Activated CD4-positive, alpha-beta T cell treated with anti-CD3 and anti-CD28 coated beads for 36 hours (primary cell): ENCODE data around the gene KTN1. TPM values are rescaled to one million over a fixed set of nuclear protein-coding genes. Genes with fewer than 3 reads are reported as not detected.

Experiments used
- ATAC-seq: fragments of 200-7000 bp; cut with Tn5 transposase; one replicate; pipeline ENCODE4 v1.10.0; 2021; ENCODE audit warnings: mild to moderate bottlenecking, moderate library complexity
- CTCF ChIA-PET: fragments of 350-600 bp; sonication (Branson Sonifier 250); formaldehyde crosslinking; loops from one replicate; lab custom pipeline; 2021; ENCODE audit warnings: antibody characterized with exemption; lab: Charles Lee
- POLR2A ChIA-PET: fragments of 350-600 bp; sonication (Branson Sonifier 250); formaldehyde crosslinking; loops from one replicate; lab custom pipeline; 2021; ENCODE audit warnings: antibody characterized with exemption, inconsistent platforms; lab: Charles Lee
- DNase-seq: peaks from one replicate; pipeline ENCODE4 v3.0.0-alpha.2; 2020
- H3K27ac Mint-ChIP-seq: one replicate; pipeline ENCODE4 v1.8.0; 2021; ENCODE audit warnings: mixed read lengths
- H3K27me3 Mint-ChIP-seq: one replicate; pipeline ENCODE4 v1.8.0; 2021; ENCODE audit warnings: mixed read lengths
- H3K36me3 Mint-ChIP-seq: one replicate; pipeline ENCODE4 v1.8.0; 2021; ENCODE audit warnings: low read depth, mixed read lengths
- H3K4me1 Mint-ChIP-seq: one replicate; pipeline ENCODE4 v1.8.0; 2021; ENCODE audit warnings: mixed read lengths
- H3K4me3 Mint-ChIP-seq: one replicate; pipeline ENCODE4 v1.8.0; 2021; ENCODE audit warnings: mild to moderate bottlenecking, moderate library complexity, mixed read lengths
- H3K9me3 Mint-ChIP-seq: one replicate; pipeline ENCODE4 v1.8.0; 2021; ENCODE audit warnings: low read depth, mixed read lengths
- intact Hi-C, 2 experiments: fragments of 100-400 bp; cut with DNase I in 1 of 2; cut with micrococcal nuclease in 1 of 2; formaldehyde crosslinking; loops; one replicate each; pipeline versions ENCODE4 v1.14.2 to v1.15.1; 2022 to 2024; cut with DNase I, micrococcal nuclease
- total RNA-seq, 2 experiments: library from RNA; stranded (reverse); gene quantifications; one replicate each; pipeline ENCODE4 v1.2.3, GENCODE V29; 2021

KTN1 gene
- total RNA-seq, 2 experiments from 2014 or later: 117 to 138 TPM

GRCh38 chr14:55614304-55614703 lies 34.3 kb downstream of the KTN1 start:
- ATAC-seq (no peak), DNase-seq (no peak)
- Mint-ChIP-seq H3K27me3 (no peaks in the 10 kb centered on the region), H3K27ac (peak overlapping the region; percentile 20), H3K4me1 (peaks cover 11% of the 10 kb centered on the region), H3K36me3 (peaks cover 58% of the 10 kb centered on the region), H3K9me3 (no peaks in the 10 kb centered on the region), H3K4me3 (no peak overlapping the region)
- CTCF ChIA-PET: interaction anchor here (0.7 to 0.9 kb wide), 2 partner anchors 344 to 1117 kb away, joined by 3 read pairs; partner anchors contain the start of gene FBXO34
- POLR2A ChIA-PET: no interaction called here
- intact Hi-C loops: no loop called here

GRCh38 chr14:55620277-55620676 lies 40.3 kb downstream of the KTN1 start:
- H3K9me3 Mint-ChIP-seq: peaks cover 2% of the 10 kb centered on the region
- peaks cover 2% of the 10 kb centered on the region for H3K4me1 Mint-ChIP-seq
- POLR2A ChIA-PET: no interaction called here
- H3K27me3 Mint-ChIP-seq: no peaks in the 10 kb centered on the region
- peaks cover 70% of the 10 kb centered on the region for H3K36me3 Mint-ChIP-seq
- H3K4me3 Mint-ChIP-seq: no peak overlapping the region
- DNase-seq: no peak
- no peak overlapping the region for H3K27ac Mint-ChIP-seq
- intact Hi-C loops: no loop called here
- CTCF ChIA-PET: no interaction called here
- no peak for ATAC-seq

GRCh38 chr14:55620981-55621380 lies 41.0 kb downstream of the KTN1 start:
- POLR2A ChIA-PET: no interaction called here
- DNase-seq (no peak), ATAC-seq (no peak)
- H3K27me3 Mint-ChIP-seq: no peaks in the 10 kb centered on the region
- peaks cover 2% of the 10 kb centered on the region for H3K9me3 Mint-ChIP-seq
- intact Hi-C loops: no loop called here
- CTCF ChIA-PET: interaction anchor here (0.7 kb wide), 1 partner anchor 34 kb away, joined by 3 read pairs; no protein-coding TSS in a partner anchor
- H3K4me1 Mint-ChIP-seq: peaks cover 2% of the 10 kb centered on the region
- H3K27ac Mint-ChIP-seq: no peak overlapping the region
- H3K36me3 Mint-ChIP-seq: peaks cover 66% of the 10 kb centered on the region
- no peak overlapping the region for H3K4me3 Mint-ChIP-seq

GRCh38 chr14:55621391-55621790 lies 41.4 kb downstream of the KTN1 start:
- Mint-ChIP-seq H3K27ac (no peak overlapping the region), H3K4me1 (peaks cover 4% of the 10 kb centered on the region), H3K9me3 (peaks cover 2% of the 10 kb centered on the region), H3K36me3 (peaks cover 64% of the 10 kb centered on the region), H3K27me3 (no peaks in the 10 kb centered on the region), H3K4me3 (no peak overlapping the region)
- ATAC-seq (no peak), DNase-seq (no peak)
- ChIA-PET CTCF (interaction anchor here (0.7 kb wide), 1 partner anchor 35 kb away, joined by 3 read pairs; no protein-coding TSS in a partner anchor), POLR2A (interaction anchor here (0.6 kb wide), 1 partner anchor 34 kb away, joined by 3 read pairs; no protein-coding TSS in a partner anchor)
- intact Hi-C loops: no loop called here

GRCh38 chr14:55624913-55625312 lies 44.9 kb downstream of the KTN1 start:
- no peak overlapping the region for H3K27ac Mint-ChIP-seq
- intact Hi-C loops: no loop called here
- H3K4me1 Mint-ChIP-seq: peaks cover 6% of the 10 kb centered on the region
- CTCF ChIA-PET: interaction anchor here (0.6 to 1.3 kb wide), 3 partner anchors 12 to 115 kb away, joined by 3 to 5 read pairs (median 3); no protein-coding TSS in a partner anchor
- peaks cover 56% of the 10 kb centered on the region for H3K36me3 Mint-ChIP-seq
- H3K27me3 Mint-ChIP-seq: no peaks in the 10 kb centered on the region
- POLR2A ChIA-PET: no interaction called here
- no peak overlapping the region for H3K4me3 Mint-ChIP-seq
- ATAC-seq: no peak
- DNase-seq: no peak
- peaks cover 2% of the 10 kb centered on the region for H3K9me3 Mint-ChIP-seq

- H3K27ac Mint-ChIP-seq: no peak overlapping the region
- CTCF ChIA-PET: interaction anchor here (0.6 to 1.3 kb wide), 4 partner anchors 8 to 116 kb away, joined by 3 to 5 read pairs (median 4); no protein-coding TSS in a partner anchor
- no peak for DNase-seq
- H3K27me3 Mint-ChIP-seq: no peaks in the 10 kb centered on the region
- H3K4me1 Mint-ChIP-seq: peaks cover 6% of the 10 kb centered on the region
- intact Hi-C loops: no loop called here
- H3K9me3 Mint-ChIP-seq: peaks cover 2% of the 10 kb centered on the region
- H3K36me3 Mint-ChIP-seq: peaks cover 55% of the 10 kb centered on the region
- POLR2A ChIA-PET: no interaction called here
- no peak for ATAC-seq
- no peak overlapping the region for H3K4me3 Mint-ChIP-seq
These were observed 45.5 kb downstream of the KTN1 start for GRCh38 chr14:55625481-55625880.

- peaks cover 52% of the 10 kb centered on the region for H3K36me3 Mint-ChIP-seq
- H3K27me3 Mint-ChIP-seq: no peaks in the 10 kb centered on the region
- POLR2A ChIA-PET: no interaction called here
- H3K4me3 Mint-ChIP-seq: no peak overlapping the region
- peaks cover 6% of the 10 kb centered on the region for H3K4me1 Mint-ChIP-seq
- DNase-seq (no peak), ATAC-seq (no peak)
- intact Hi-C loops: no loop called here
- no peak overlapping the region for H3K27ac Mint-ChIP-seq
- peaks cover 2% of the 10 kb centered on the region for H3K9me3 Mint-ChIP-seq
- CTCF ChIA-PET: interaction anchor here (1.1 kb wide), 1 partner anchor 9 kb away, joined by 4 read pairs; no protein-coding TSS in a partner anchor
These were observed 46.1 kb downstream of the KTN1 start for GRCh38 chr14:55626131-55626530.

GRCh38 chr14:55628426-55628825 lies 48.4 kb downstream of the KTN1 start:
- POLR2A ChIA-PET: no interaction called here
- Mint-ChIP-seq H3K27ac (no peak overlapping the region), H3K4me1 (peaks cover 6% of the 10 kb centered on the region), H3K4me3 (no peak overlapping the region), H3K27me3 (no peaks in the 10 kb centered on the region), H3K9me3 (peaks cover 2% of the 10 kb centered on the region), H3K36me3 (peaks cover 46% of the 10 kb centered on the region)
- DNase-seq (no peak), ATAC-seq (no peak)
- intact Hi-C loops: no loop called here
- CTCF ChIA-PET: interaction anchor here (0.9 kb wide), 1 partner anchor 12 kb away, joined by 4 read pairs; no protein-coding TSS in a partner anchor

- peaks cover 6% of the 10 kb centered on the region for H3K4me1 Mint-ChIP-seq
- no peak overlapping the region for H3K27ac Mint-ChIP-seq
- ATAC-seq (no peak), DNase-seq (no peak)
- no peaks in the 10 kb centered on the region for H3K27me3 Mint-ChIP-seq
- no peak overlapping the region for H3K4me3 Mint-ChIP-seq
- intact Hi-C loops: no loop called here
- no peaks in the 10 kb centered on the region for H3K9me3 Mint-ChIP-seq
- ChIA-PET POLR2A (no interaction called here), CTCF (interaction anchor here (1.0 to 1.9 kb wide), 6 partner anchors 9 to 427 kb away, joined by 3 to 5 read pairs (median 3); no protein-coding TSS in a partner anchor)
- H3K36me3 Mint-ChIP-seq: peaks cover 42% of the 10 kb centered on the region
These were observed 58.7 kb downstream of the KTN1 start for GRCh38 chr14:55638665-55639064.

GRCh38 chr14:55641290-55641689 lies 61.3 kb downstream of the KTN1 start:
- intact Hi-C loops: no loop called here
- ATAC-seq: no peak
- ChIA-PET CTCF (interaction anchor here (0.5 to 1.9 kb wide), 6 partner anchors 9 to 225 kb away, joined by 3 to 5 read pairs (median 3); no protein-coding TSS in a partner anchor), POLR2A (no interaction called here)
- Mint-ChIP-seq H3K9me3 (no peaks in the 10 kb centered on the region), H3K36me3 (peaks cover 53% of the 10 kb centered on the region), H3K4me1 (peaks cover 12% of the 10 kb centered on the region), H3K4me3 (no peak overlapping the region), H3K27ac (no peak overlapping the region), H3K27me3 (no peaks in the 10 kb centered on the region)
- no peak for DNase-seq

GRCh38 chr14:55641954-55642353 lies 61.9 kb downstream of the KTN1 start:
- intact Hi-C loops: no loop called here
- DNase-seq (no peak), ATAC-seq (no peak)
- Mint-ChIP-seq H3K9me3 (no peaks in the 10 kb centered on the region), H3K4me3 (no peak overlapping the region), H3K36me3 (peaks cover 50% of the 10 kb centered on the region), H3K27ac (no peak overlapping the region), H3K27me3 (no peaks in the 10 kb centered on the region), H3K4me1 (peaks cover 12% of the 10 kb centered on the region)
- CTCF ChIA-PET: interaction anchor here (0.6 to 1.9 kb wide), 4 partner anchors 10 to 196 kb away, joined by 3 to 5 read pairs (median 3); no protein-coding TSS in a partner anchor
- POLR2A ChIA-PET: no interaction called here

GRCh38 chr14:55645145-55645544 lies 65.1 kb downstream of the KTN1 start:
- ATAC-seq: no peak
- CTCF ChIA-PET: interaction anchor here (0.6 kb wide), 1 partner anchor 206 kb away, joined by 3 read pairs; no protein-coding TSS in a partner anchor
- POLR2A ChIA-PET: no interaction called here
- H3K36me3 Mint-ChIP-seq: peaks cover 52% of the 10 kb centered on the region
- H3K4me1 Mint-ChIP-seq: peaks cover 8% of the 10 kb centered on the region
- H3K27ac Mint-ChIP-seq: no peak overlapping the region
- intact Hi-C loops: no loop called here
- no peak for DNase-seq
- no peak overlapping the region for H3K4me3 Mint-ChIP-seq
- H3K9me3 Mint-ChIP-seq: no peaks in the 10 kb centered on the region
- H3K27me3 Mint-ChIP-seq: no peaks in the 10 kb centered on the region
